Keratinocyte (primary cell): Measurements from ENCODE around the gene FBXL13.

Experiments used
- CTCF ChIP-seq, 3 experiments: IDR thresholded peaks in 1 of 3; conservative IDR thresholded peaks in 1 of 3; optimal IDR thresholded peaks in 1 of 3; 2 replicates in 2 of 3; 3 replicates in 1 of 3; pipeline versions ENCODE3 to v1.5.1; 2011; ENCODE audit warnings: low read length in 3 of 3, mild to moderate bottlenecking in 3 of 3, moderate library complexity in 2 of 3, control low read depth in 1 of 3, inconsistent platforms in 1 of 3; ENCODE audit not compliant: insufficient read depth in 2 of 3; ENCODE audit errors: extremely low read depth in 1 of 3
- EZH2 ChIP-seq: IDR thresholded peaks from one replicate; pipeline ENCODE4 v1.6.1; 2012; ENCODE audit warnings: inconsistent platforms, mild to moderate bottlenecking, low read length, moderate library complexity

- no peak for TF ChIP-seq CTCF (optimal IDR thresholded peaks at IDR 0.05 in 1 of 3, IDR thresholded peaks at IDR 0.05 in 1 of 3, conservative IDR thresholded peaks at IDR 0.05 in 1 of 3; ENCODE audit: extremely low read depth in 1 of 3, insufficient read depth in 2 of 3, low read length in 3 of 3)
- TF ChIP-seq EZH2 = no peak
Observed at GRCh38 chr7:103059471-103059870, 15.1 kb downstream of the FBXL13 start.
